K562 (cell line): ENCODE data around the gene MAPK1IP1L. TPM values are rescaled to one million over a fixed set of nuclear protein-coding genes. Genes with fewer than 3 reads are reported as not detected.

Source experiments
- CBX5 ChIP-seq: IDR thresholded peaks from 2 replicates; pipeline ENCODE4 v1.6.1; 2014; ENCODE audit warnings: low read depth, borderline replicate concordance
- ESRRB ChIP-seq: fragments of 250-450 bp; sonication (Bioruptor Pico); IDR thresholded peaks from 2 replicates; pipeline ENCODE4 v1.5.0; 2020; ENCODE audit warnings: mild to moderate bottlenecking, moderate library complexity, borderline replicate concordance
- HMG20B ChIP-seq: fragments of 250-450 bp; sonication (Bioruptor Pico); IDR thresholded peaks from 2 replicates; pipeline ENCODE4 v1.5.0; 2021; ENCODE audit warnings: mild to moderate bottlenecking
- KLF1 ChIP-seq: fragments of 450-650 bp; IDR thresholded peaks from 2 replicates; pipeline ENCODE4 v1.6.1; 2016; ENCODE audit warnings: missing genetic modification characterization, missing compliant biosample characterization
- LEF1 ChIP-seq: fragments of 450-650 bp; IDR thresholded peaks from 2 replicates; pipeline ENCODE4 v1.6.1; 2016; ENCODE audit warnings: mild to moderate bottlenecking
- NR2C2 ChIP-seq, 2 experiments: fragments of 200-800 bp in 1 of 2; sonication (Bioruptor generic) in 1 of 2; sonication (generic) in 1 of 2; formaldehyde crosslinking in 1 of 2; IDR thresholded peaks; 2 replicates each; pipeline versions ENCODE4 v1.6.1 to v1.8.0; 2016 to 2022; ENCODE audit warnings: mild to moderate bottlenecking in 1 of 2, missing compliant biosample characterization in 1 of 2, missing genetic modification characterization in 1 of 2, missing genetic modification reagents in 1 of 2
- NR3C1 ChIP-seq: sonication (generic); formaldehyde crosslinking; IDR thresholded peaks from 2 replicates; pipeline ENCODE4 v1.8.1; 2022; ENCODE audit warnings: missing genetic modification reagents
- NUFIP1 ChIP-seq: fragments of 450-650 bp; IDR thresholded peaks from 2 replicates; pipeline ENCODE4 v1.6.1; 2018; ENCODE audit not compliant: partially characterized antibody
- SAP30 ChIP-seq: fragments of 200-600 bp; sonication (generic); IDR thresholded peaks from 2 replicates; pipeline ENCODE4 v1.6.1; 2012; ENCODE audit warnings: borderline replicate concordance, low read depth, mild to moderate bottlenecking, moderate library complexity, low read length, control low read depth, inconsistent platforms; ENCODE audit not compliant: insufficient read depth, poor library complexity, severe bottlenecking
- SMARCB1 ChIP-seq: IDR thresholded peaks from 2 replicates; pipeline ENCODE4 v1.6.1; 2011; ENCODE audit warnings: improper control_type of control experiment, low read depth; ENCODE audit not compliant: insufficient read length
- TRIM24 ChIP-seq, 2 experiments: fragments of 450-650 bp; IDR thresholded peaks; 2 replicates each; pipeline ENCODE4 v1.6.1; 2016
- ZNF407 ChIP-seq: fragments of 450-650 bp; IDR thresholded peaks from 2 replicates; pipeline ENCODE4 v1.6.1; 2016; ENCODE audit warnings: low read depth
- ZNF512 ChIP-seq: IDR thresholded peaks from 2 replicates; pipeline ENCODE4 v1.6.1; 2016; ENCODE audit warnings: missing genetic modification characterization, missing compliant biosample characterization
- polyA plus RNA-seq, 8 experiments: library from polyadenylated mRNA; depleted of rRNA in 4 of 8; stranded (reverse) in 5 of 8; unstranded in 3 of 8; fragments of >200 nt; fragmentation: Nextera tagmentation in 2 of 8; fragmentation: Illumina TruSeq in 1 of 8; extraction: Ambion mirVana in 2 of 8; extraction: Trizol in 1 of 8; gene quantifications; 2 replicates each; pipeline versions ENCODE4 v1.2.1 to v1.2.3, GENCODE V29; 2011 to 2014; ENCODE audit warnings: inconsistent platforms in 1 of 8, missing spikeins in 1 of 8
- total RNA-seq, 7 experiments: library from RNA; depleted of rRNA in 6 of 7; stranded (reverse); fragments of >200 nt in 6 of 7; fragmentation: Illumina TruSeq in 2 of 7; extraction: Trizol in 2 of 7; gene quantifications; 2 replicates each; pipeline versions ENCODE4 v1.2.1 to v1.2.3, GENCODE V29; 2011 to 2021; ENCODE audit warnings: low replicate concordance in 1 of 7
- TF ChIP-seq, protein P1 (sequence below): IDR thresholded peaks from 2 replicates; pipeline ENCODE4 v1.6.1; 2014; ENCODE audit warnings: antibody characterized with exemption
- TF ChIP-seq, protein P2 (sequence below), 2 experiments: IDR thresholded peaks; 2 replicates each; pipeline ENCODE4 v1.6.1; 2011; ENCODE audit warnings: borderline replicate concordance in 1 of 2, control low read depth in 1 of 2, low read depth in 1 of 2, low read length in 1 of 2, mild to moderate bottlenecking in 1 of 2, mixed read lengths in 1 of 2, moderate library complexity in 1 of 2; ENCODE audit not compliant: insufficient read depth in 1 of 2, insufficient read length in 1 of 2, poor library complexity in 1 of 2, severe bottlenecking in 1 of 2; ENCODE audit errors: extremely low read depth in 1 of 2

MAPK1IP1L gene
- total and polyA plus RNA-seq, 9 of the 15 experiments (the other 6 are each of a cell fraction or from before 2014, with no cell fraction given): 32.7 to 99.4 (median 49.8) TPM

GRCh38 chr14:55103005-55103640 lies 51.7 kb downstream of the MAPK1IP1L start (continued):
- TF ChIP-seq, protein P1, sequence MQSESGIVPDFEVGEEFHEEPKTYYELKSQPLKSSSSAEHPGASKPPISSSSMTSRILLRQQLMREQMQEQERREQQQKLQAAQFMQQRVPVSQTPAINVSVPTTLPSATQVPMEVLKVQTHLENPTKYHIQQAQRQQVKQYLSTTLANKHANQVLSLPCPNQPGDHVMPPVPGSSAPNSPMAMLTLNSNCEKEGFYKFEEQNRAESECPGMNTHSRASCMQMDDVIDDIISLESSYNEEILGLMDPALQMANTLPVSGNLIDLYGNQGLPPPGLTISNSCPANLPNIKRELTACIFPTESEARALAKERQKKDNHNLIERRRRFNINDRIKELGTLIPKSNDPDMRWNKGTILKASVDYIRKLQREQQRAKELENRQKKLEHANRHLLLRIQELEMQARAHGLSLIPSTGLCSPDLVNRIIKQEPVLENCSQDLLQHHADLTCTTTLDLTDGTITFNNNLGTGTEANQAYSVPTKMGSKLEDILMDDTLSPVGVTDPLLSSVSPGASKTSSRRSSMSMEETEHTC: no peak
- TF ChIP-seq NR3C1 (CRISPR knock-in tag) (no peak), SMARCB1 (no peak), ESRRB (CRISPR knock-in tag) (no peak), HMG20B (CRISPR knock-in tag) (no peak), LEF1 (peak; percentile 75; the same call in 1 of the 2 replicates), SAP30 (no peak), TRIM24 (IDR thresholded peaks at IDR 0.05) (0 out of 4 replicates have a peak, but pooled peaks of 1 of the 2 experiments have one; percentile 34), KLF1 (peak; percentile 75), NR2C2 (CRISPR knock-in tag; IDR thresholded peaks at IDR 0.05) (no peak), NR2C2 (tag; IDR thresholded peaks at IDR 0.05) (peak; percentile 82), ZNF512 (tag) (no peak), NUFIP1 (no peak), CBX5 (no peak), ZNF407 (no peak)
- TF ChIP-seq, protein P2, sequence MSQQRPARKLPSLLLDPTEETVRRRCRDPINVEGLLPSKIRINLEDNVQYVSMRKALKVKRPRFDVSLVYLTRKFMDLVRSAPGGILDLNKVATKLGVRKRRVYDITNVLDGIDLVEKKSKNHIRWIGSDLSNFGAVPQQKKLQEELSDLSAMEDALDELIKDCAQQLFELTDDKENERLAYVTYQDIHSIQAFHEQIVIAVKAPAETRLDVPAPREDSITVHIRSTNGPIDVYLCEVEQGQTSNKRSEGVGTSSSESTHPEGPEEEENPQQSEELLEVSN (IDR thresholded peaks at IDR 0.05; ENCODE audit: borderline replicate concordance in 1 of 2, extremely low read depth in 1 of 2, insufficient read depth in 1 of 2, insufficient read length in 1 of 2, low read depth in 1 of 2, low read length in 1 of 2, poor library complexity in 1 of 2, severe bottlenecking in 1 of 2): peak; percentile 42 to 53
